GM19395 (cell line): ENCODE results near the gene CETP.
A peak's percentile ranks its signal among the peaks of the same experiment; 100 is the strongest.
"Not testable (repeated sequence)": the region's sequence is repeated elsewhere in the genome, so short reads cannot be mapped to it uniquely, and the experiment has no call there.

ENCODE experiments used
- ATAC-seq: cut with Tn5 transposase; IDR thresholded peaks from one replicate; pipeline ENCODE4 v1.9.1; 2021; ENCODE audit warnings: mild to moderate bottlenecking, moderate library complexity; ENCODE audit not compliant: unreplicated experiment

Gene CETP

DNA sequence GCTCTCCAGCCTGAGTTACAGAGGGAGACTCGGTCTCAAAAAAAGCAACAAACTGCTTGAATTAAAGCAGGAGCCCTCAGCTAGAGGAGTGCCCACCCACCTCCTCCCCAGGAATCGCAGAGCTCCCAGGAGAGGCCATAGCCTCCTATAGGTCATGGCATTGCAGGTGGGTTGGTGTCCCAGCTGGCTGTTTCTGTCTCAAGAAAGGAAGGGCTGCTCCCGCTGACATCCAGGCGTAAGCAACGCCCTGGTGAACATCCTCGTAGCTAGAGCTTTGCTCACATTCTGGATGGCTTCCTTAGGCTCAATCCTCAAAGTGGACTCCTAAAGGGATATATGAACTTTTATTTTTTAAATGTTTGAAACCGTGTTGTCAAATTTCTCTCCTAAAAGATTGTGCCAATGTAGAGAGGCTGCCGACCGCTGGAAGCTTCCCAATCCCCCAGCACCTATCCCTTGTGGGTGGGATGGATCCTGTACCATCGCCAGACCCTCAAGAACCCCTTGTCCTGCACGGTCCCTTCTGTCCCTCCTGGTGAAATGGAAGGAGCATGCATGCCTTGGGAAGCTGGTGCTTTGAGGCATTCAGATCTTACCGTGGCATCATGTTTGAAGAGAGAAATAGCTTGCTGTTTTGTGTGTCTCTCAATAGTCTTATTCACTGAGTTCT lies 33.5 kb downstream of the CETP start:
- ATAC-seq = no peak

GRCh38 chr16:56997264-56997663 lies 35.5 kb downstream of the CETP start:
- no peak for ATAC-seq

GRCh38 chr16:56997931-56998330 lies 36.2 kb downstream of the CETP start:
- no peak for ATAC-seq

GRCh38 chr16:56998352-56998751 lies 36.6 kb downstream of the CETP start:
- ATAC-seq = no peak

DNA sequence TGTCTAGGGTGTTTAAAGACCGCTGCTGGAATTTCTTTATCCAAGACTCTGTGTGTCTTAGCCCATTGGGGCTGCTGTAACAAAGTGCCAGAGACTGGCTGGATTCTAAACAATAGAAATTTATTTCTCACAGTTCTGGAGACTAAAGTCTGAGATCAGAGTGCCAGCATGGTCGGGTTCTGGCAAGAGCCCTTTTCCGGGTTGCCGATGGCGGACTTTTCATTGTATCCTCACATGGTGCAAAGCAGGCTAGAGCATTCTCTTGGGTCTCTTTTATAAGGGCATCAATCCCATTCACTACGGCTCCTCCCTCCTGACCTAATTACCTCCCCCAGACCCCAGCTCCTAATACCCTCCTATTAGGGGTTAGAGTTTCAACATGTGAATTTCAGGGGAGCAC lies 37.1 kb downstream of the CETP start:
- ATAC-seq = no peak

DNA sequence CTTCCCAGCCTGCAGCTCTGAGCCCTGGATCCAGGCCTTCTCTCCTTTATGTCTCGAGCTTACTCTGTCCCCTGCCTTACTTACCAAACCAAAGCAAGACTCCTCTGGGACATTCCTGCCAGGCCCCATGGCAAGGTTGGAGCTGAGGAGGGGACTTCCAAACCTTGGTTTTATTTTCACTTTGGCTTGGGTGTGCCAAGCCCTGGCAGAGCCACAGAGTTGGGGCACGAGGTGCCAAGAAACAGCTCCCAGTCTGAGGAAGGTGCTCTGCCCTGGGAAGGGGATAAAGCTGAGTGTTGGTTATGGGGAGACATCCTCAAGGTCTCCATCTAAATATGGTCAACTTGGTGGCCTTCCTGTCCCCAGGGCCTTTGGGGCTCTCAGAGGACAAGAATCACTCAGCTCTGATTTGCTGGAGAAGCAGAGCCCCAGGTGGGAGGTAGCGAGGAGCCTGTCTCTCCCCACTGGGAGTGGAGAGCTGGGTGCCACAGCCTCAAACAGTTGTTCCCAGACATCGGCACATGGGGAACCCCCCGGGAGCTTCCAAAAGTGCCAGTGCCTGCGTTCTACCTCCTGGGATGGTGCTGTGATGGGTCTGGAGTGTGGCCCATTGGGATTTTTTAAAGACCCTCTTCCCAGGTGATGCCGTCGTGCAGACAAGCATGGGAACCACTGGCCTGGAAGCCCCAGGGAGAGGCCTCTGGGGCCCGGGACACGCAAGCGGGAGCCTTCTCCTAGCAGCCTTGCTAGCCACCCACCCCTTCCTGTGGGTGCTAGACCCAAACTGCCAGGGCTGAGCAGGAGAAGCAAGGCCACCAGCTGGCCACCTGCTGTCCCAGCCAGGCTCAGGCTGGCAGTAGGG lies 37.9 kb downstream of the CETP start:
- no peak for ATAC-seq

DNA sequence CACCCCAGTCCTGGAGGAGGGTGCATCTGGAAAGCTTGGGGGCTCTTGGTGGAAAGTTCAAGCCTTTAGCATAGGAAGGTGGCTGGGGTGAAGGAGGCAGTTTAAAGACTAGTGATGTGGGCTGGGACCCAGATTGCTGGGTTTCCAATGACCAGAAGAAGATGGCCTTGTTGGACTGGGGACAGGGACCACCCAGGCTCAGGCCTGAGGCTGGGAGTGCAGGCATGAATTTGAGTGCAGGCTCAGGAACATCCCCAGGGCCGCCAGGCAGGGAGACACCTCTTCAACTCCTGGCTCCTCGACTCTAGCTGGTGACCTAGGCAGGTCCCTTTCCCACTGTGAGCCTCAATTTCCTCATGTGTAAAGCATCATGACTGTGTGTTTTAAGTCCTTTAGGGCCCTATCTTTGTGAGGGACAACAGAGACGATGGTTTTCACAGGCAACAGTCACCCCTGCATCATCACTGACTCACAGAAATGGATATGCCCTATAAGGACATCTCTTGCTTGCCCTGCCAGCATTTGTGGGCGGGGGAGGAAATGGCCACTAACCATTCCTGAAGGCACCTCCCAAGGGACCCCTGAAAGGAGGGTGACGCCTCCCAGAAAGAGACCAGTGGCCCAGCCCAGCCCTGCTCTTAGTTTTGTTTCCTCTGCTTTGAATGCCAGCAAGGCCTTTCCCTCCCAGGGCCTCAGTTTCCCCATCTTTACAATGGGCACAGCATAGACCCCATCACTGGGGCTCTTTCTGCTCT lies 38.7 kb downstream of the CETP start:
- peak; percentile 48 for ATAC-seq

GRCh38 chr16:57001026-57001679 lies 39.4 kb downstream of the CETP start:
- ATAC-seq = no peak

- no peak for ATAC-seq
These were observed 42.0 kb downstream of the CETP start for GRCh38 chr16:57003439-57004386.

DNA sequence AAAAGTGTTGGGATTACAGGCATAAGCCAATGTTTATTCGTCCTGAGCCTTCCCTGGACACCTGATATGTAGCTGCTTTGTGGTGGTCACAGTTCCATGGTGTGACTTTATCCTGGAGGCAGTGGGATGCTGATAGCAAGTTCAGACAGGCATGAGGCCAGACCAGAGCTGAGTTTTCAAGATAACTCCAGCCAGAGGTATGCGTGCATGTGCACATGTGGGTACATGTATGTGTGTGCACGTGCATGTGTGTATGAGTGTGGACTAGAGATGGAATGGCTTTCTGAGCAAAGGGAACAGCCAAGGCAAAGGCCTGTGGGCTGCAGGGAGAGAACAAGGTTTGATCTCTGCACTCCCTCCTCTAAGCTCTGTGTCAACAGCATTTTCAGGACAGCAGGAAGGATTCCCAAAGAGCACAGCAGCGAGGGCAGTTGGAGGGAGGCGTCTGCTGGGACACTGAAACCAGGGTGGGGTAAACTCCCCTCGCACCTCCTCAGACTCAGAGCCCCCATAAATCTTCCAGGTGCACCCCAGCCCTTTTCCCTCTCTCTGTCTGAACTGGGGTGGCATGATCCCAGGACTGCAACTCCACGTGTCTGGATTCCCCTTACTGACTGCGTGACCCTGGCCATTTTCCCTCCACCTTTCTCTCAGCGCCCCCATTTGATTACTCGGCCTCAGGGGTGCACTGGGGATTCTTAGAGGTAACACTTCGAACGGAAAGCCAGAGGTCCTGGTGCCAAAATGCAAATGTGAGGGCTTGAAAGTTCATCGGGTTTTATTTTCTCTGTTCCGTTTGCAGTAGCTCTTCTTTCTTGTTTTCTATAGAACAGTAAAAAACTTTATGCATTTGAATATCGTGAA lies 42.9 kb downstream of the CETP start:
- no peak for ATAC-seq

- not testable (repeated sequence) for ATAC-seq
These were observed 43.8 kb downstream of the CETP start for GRCh38 chr16:57005597-57005996.

GRCh38 chr16:57007050-57007449 lies 45.3 kb downstream of the CETP start:
- no peak for ATAC-seq

DNA sequence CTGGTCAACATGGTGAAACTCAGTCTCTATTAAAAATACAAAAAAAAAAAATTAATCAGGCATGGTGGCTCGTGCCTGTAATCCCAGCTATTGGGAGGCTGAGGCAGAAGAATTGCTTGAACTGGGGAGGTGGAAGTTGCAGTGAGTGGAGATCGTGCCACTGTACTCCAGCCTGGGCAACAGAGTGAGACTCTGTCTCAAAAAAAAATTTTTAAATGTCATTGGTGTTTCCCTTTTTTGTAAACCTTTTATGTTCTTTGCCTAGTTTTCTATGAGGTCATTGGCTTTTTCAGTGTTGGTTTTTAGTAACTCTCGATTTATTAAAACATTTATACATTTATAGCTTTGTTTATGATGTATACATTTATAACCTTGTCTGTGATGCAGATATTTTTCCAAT lies 45.8 kb downstream of the CETP start:
- no peak for ATAC-seq

DNA sequence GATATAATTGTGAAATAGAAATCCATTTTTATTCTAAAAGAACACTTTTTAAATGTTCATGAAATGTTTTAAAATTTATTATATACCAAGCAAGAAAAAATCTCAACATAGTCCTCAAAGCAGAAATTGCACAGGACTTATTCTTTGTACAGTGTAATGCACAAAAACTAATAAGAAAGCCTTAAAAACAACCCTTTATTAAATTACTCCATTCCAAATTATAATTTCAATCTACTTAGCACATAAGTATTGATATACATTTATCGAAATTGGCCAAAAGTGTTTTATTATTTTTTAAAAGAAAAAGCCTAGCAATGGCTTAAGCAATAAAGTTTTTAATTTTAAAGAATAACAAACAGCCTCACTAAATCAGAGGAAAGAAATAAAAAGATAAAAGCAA lies 46.7 kb downstream of the CETP start:
- no peak for ATAC-seq

DNA sequence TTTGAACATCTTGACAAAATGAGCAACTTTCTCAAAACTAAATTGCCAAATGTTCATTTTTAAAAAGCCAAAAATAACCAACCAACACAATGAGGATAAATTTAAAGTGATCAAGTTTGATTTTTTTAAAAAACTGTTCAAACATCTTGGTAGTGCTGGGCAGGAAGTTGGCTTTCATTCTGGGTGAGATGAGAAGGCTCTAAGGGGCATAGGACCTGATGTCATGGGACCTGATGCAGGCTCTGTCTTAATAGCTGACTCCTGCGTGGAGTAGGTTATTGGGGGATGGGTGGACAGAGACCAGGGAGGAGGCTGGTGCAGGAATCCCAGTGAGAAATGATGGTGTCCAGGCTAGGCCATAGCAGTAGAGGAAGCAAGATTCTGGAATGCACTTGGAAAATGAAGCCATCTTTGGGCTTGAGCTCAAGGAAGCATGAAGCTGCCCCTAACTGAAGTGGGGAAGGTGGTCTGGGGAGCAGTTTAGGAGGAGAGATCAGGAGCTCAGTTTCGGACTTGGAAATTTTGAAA lies 48.0 kb downstream of the CETP start:
- no peak for ATAC-seq

- no peak for ATAC-seq
These were observed 50.6 kb downstream of the CETP start for GRCh38 chr16:57012353-57012752.

GRCh38 chr16:57013229-57013628 lies 51.5 kb downstream of the CETP start:
- ATAC-seq = no peak

DNA sequence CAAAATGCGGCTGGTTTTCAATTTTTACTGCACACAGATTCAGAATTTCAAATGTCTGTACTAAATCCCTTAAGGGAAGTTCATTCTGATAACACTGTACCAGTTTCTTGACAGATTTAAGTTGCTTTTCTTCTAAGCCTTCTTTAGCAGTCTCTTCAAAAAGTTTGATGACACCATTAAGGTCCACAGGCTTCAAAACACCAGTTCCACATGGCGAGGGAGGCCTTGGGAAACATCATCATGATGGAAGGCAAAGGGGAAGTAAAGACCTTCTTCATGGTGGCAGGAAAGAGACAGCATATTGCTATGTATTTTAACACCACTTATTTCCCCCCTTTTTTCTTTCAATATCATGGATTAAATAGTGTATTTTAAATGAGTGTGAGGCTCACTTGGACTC lies 52.2 kb downstream of the CETP start:
- ATAC-seq = no peak

- no peak for ATAC-seq
These were observed 54.6 kb downstream of the CETP start for GRCh38 chr16:57016301-57016700.
